Fibroblast of pulmonary artery (primary cell): ENCODE data around the gene EXOC6.

Experiments
- DNase-seq: peaks from one replicate; pipeline ENCODE4 v3.0.0-alpha.2; 2010; ENCODE audit warnings: low read depth
- H3K4me3 ChIP-seq: replicated peaks from 2 replicates; pipeline ENCODE4 v1.5.1; 2011; ENCODE audit warnings: low read depth, mild to moderate bottlenecking, control low read depth, low read length, moderate library complexity
- CTCF ChIP-seq: IDR thresholded peaks from 2 replicates; pipeline ENCODE4 v1.5.1; 2011; ENCODE audit warnings: mild to moderate bottlenecking, control low read depth, low read length, inconsistent platforms; ENCODE audit errors: missing control alignments

The EXOC6 gene

GRCh38 chr10:92997620-92998019, 149.3 kb downstream of the EXOC6 start:
- no peak overlapping the region for H3K4me3 ChIP-seq
- no peak for TF ChIP-seq CTCF
- DNase-seq, result no peak

- no peak for DNase-seq
- TF ChIP-seq CTCF, result no peak
Observed at GRCh38 chr10:92999191-92999590, 150.9 kb downstream of the EXOC6 start.

GRCh38 chr10:93006435-93007039, 158.2 kb downstream of the EXOC6 start:
- peak; percentile 75 for DNase-seq
- no peak overlapping the region for H3K4me3 ChIP-seq
- TF ChIP-seq CTCF, result peak; percentile 82

More at GRCh38 chr10:92999191-92999590, 150.9 kb downstream of the EXOC6 start:
- no peak overlapping the region for H3K4me3 ChIP-seq

GRCh38 chr10:93015722-93016121, 167.4 kb downstream of the EXOC6 start:
- no peak overlapping the region for H3K4me3 ChIP-seq
- TF ChIP-seq CTCF, result no peak
- no peak for DNase-seq

GRCh38 chr10:93023013-93023650, 174.8 kb downstream of the EXOC6 start:
- H3K4me3 ChIP-seq, result no peak overlapping the region
- no peak for TF ChIP-seq CTCF
- no peak for DNase-seq

GRCh38 chr10:93026072-93026471, 177.8 kb downstream of the EXOC6 start:
- TF ChIP-seq CTCF, result no peak
- no peak for DNase-seq
- H3K4me3 ChIP-seq, result no peak overlapping the region

GRCh38 chr10:93027508-93027907, 179.2 kb downstream of the EXOC6 start:
- TF ChIP-seq CTCF, result no peak
- DNase-seq, result no peak
- no peak overlapping the region for H3K4me3 ChIP-seq
